ENCODE measurements around the gene WDR5.

The WDR5 gene

GRCh38 chr9:134127616-134128015 lies 8.3 kb upstream of the WDR5 start:
- Mint-ChIP-seq H3K27ac (no peak overlapping the region), H3K9me3 (no peaks in the 10 kb centered on the region), H3K27me3 (no peaks in the 10 kb centered on the region), H3K4me3 (no peak overlapping the region), H3K4me1 (peaks cover 6% of the 10 kb centered on the region), H3K36me3 (no peaks in the 10 kb centered on the region)

GRCh38 chr9:134128727-134129679 lies 6.9 kb upstream of the WDR5 start:
- no peaks in the 10 kb centered on the region for H3K27me3 Mint-ChIP-seq
- no peaks in the 10 kb centered on the region for H3K36me3 Mint-ChIP-seq
- H3K4me1 Mint-ChIP-seq, result peaks cover 13% of the 10 kb centered on the region
- H3K27ac Mint-ChIP-seq, result no peak overlapping the region
- H3K4me3 Mint-ChIP-seq, result no peak overlapping the region
- H3K9me3 Mint-ChIP-seq, result no peaks in the 10 kb centered on the region

GRCh38 chr9:134130503-134131375 lies 5.1 kb upstream of the WDR5 start:
- no peaks in the 10 kb centered on the region for H3K36me3 Mint-ChIP-seq
- no peaks in the 10 kb centered on the region for H3K9me3 Mint-ChIP-seq
- no peaks in the 10 kb centered on the region for H3K27me3 Mint-ChIP-seq
- H3K4me1 Mint-ChIP-seq, result peaks cover 24% of the 10 kb centered on the region
- H3K27ac Mint-ChIP-seq, result no peak overlapping the region
- no peak overlapping the region for H3K4me3 Mint-ChIP-seq

- no peaks in the 10 kb centered on the region for H3K9me3 Mint-ChIP-seq
- H3K4me1 Mint-ChIP-seq, result peaks cover 25% of the 10 kb centered on the region
- H3K27ac Mint-ChIP-seq, result no peak overlapping the region
- peak overlapping the region; percentile 2 for H3K4me3 Mint-ChIP-seq
- no peaks in the 10 kb centered on the region for H3K36me3 Mint-ChIP-seq
- no peaks in the 10 kb centered on the region for H3K27me3 Mint-ChIP-seq
These were observed 4.2 kb upstream of the WDR5 start for GRCh38 chr9:134131471-134132207.

GRCh38 chr9:134132208-134132870 lies 3.5 kb upstream of the WDR5 start:
- Mint-ChIP-seq H3K36me3 (no peaks in the 10 kb centered on the region), H3K9me3 (no peaks in the 10 kb centered on the region), H3K27ac (peak overlapping the region; percentile 80), H3K4me3 (peak overlapping the region; percentile 42), H3K27me3 (no peaks in the 10 kb centered on the region), H3K4me1 (peaks cover 28% of the 10 kb centered on the region)

- Mint-ChIP-seq H3K4me1 (peaks cover 46% of the 10 kb centered on the region), H3K4me3 (peak overlapping the region; percentile 91), H3K9me3 (no peaks in the 10 kb centered on the region), H3K36me3 (peaks cover under 1% of the 10 kb centered on the region), H3K27me3 (no peaks in the 10 kb centered on the region), H3K27ac (peak overlapping the region; percentile 91)
These were observed 936 bp upstream of the WDR5 start for GRCh38 chr9:134134949-134135342.

- Mint-ChIP-seq H3K9me3 (no peaks in the 10 kb centered on the region), H3K4me1 (peaks cover 52% of the 10 kb centered on the region)
These were observed 475 bp downstream of the WDR5 start for GRCh38 chr9:134136118-134136995.

GRCh38 chr9:134136996-134137299 lies 1.1 kb downstream of the WDR5 start:
- no peaks in the 10 kb centered on the region for H3K27me3 Mint-ChIP-seq
- H3K27ac Mint-ChIP-seq, result peak overlapping the region; percentile 92
- peak overlapping the region; percentile 93 for H3K4me3 Mint-ChIP-seq
- no peaks in the 10 kb centered on the region for H3K9me3 Mint-ChIP-seq
- peaks cover 7% of the 10 kb centered on the region for H3K36me3 Mint-ChIP-seq
- H3K4me1 Mint-ChIP-seq, result peaks cover 47% of the 10 kb centered on the region

More at GRCh38 chr9:134136118-134136995, 475 bp downstream of the WDR5 start:
- Mint-ChIP-seq H3K27ac (peak overlapping the region; percentile 92), H3K27me3 (no peaks in the 10 kb centered on the region), H3K36me3 (peaks cover 3% of the 10 kb centered on the region), H3K4me3 (peak overlapping the region; percentile 93)

- Mint-ChIP-seq H3K4me3 (peak overlapping the region; percentile 93), H3K4me1 (peaks cover 43% of the 10 kb centered on the region), H3K36me3 (peaks cover 13% of the 10 kb centered on the region), H3K27ac (peak overlapping the region; percentile 77), H3K9me3 (no peaks in the 10 kb centered on the region), H3K27me3 (no peaks in the 10 kb centered on the region)
These were observed 2.4 kb downstream of the WDR5 start for GRCh38 chr9:134138292-134138691.

GRCh38 chr9:134139081-134139480 lies 3.2 kb downstream of the WDR5 start:
- peak overlapping the region; percentile 38 for H3K27ac Mint-ChIP-seq
- peaks cover 13% of the 10 kb centered on the region for H3K36me3 Mint-ChIP-seq
- H3K4me3 Mint-ChIP-seq, result peak overlapping the region; percentile 93
- H3K9me3 Mint-ChIP-seq, result no peaks in the 10 kb centered on the region
- H3K27me3 Mint-ChIP-seq, result no peaks in the 10 kb centered on the region
- H3K4me1 Mint-ChIP-seq, result peaks cover 38% of the 10 kb centered on the region

GRCh38 chr9:134141906-134142305 lies 6.0 kb downstream of the WDR5 start:
- Mint-ChIP-seq H3K36me3 (peaks cover 13% of the 10 kb centered on the region), H3K27me3 (no peaks in the 10 kb centered on the region), H3K4me1 (peaks cover 24% of the 10 kb centered on the region), H3K27ac (no peak overlapping the region), H3K9me3 (no peaks in the 10 kb centered on the region), H3K4me3 (no peak overlapping the region)

- no peaks in the 10 kb centered on the region for H3K27me3 Mint-ChIP-seq
- no peak overlapping the region for H3K4me3 Mint-ChIP-seq
- peaks cover 18% of the 10 kb centered on the region for H3K36me3 Mint-ChIP-seq
- H3K9me3 Mint-ChIP-seq, result no peaks in the 10 kb centered on the region
- H3K27ac Mint-ChIP-seq, result no peak overlapping the region
- H3K4me1 Mint-ChIP-seq, result peaks cover 7% of the 10 kb centered on the region
These were observed 8.9 kb downstream of the WDR5 start for GRCh38 chr9:134144801-134145200.

GRCh38 chr9:134145262-134145661 lies 9.4 kb downstream of the WDR5 start:
- Mint-ChIP-seq H3K4me3 (no peak overlapping the region), H3K27me3 (no peaks in the 10 kb centered on the region), H3K9me3 (no peaks in the 10 kb centered on the region), H3K27ac (no peak overlapping the region), H3K4me1 (peaks cover 3% of the 10 kb centered on the region), H3K36me3 (peaks cover 17% of the 10 kb centered on the region)

- Mint-ChIP-seq H3K4me1 (no peaks in the 10 kb centered on the region), H3K36me3 (peaks cover 16% of the 10 kb centered on the region), H3K27me3 (no peaks in the 10 kb centered on the region), H3K27ac (no peak overlapping the region), H3K4me3 (no peak overlapping the region), H3K9me3 (no peaks in the 10 kb centered on the region)
These were observed 11.1 kb downstream of the WDR5 start for GRCh38 chr9:134146774-134147493.

Data from activated naive CD4-positive, alpha-beta T cell treated with anti-CD3 and anti-CD28 coated beads, Interleukin-2, amount 50 U/mL, for 24 hours (primary cell).